Inferior parietal cortex (tissue), 1 donor: ENCODE results near the gene LGI4.
"Not testable (repeated sequence)": the region's sequence is repeated elsewhere in the genome, so short reads cannot be mapped to it uniquely, and the experiment has no call there.

ENCODE experiments used
- DNase-seq: peaks from one replicate; pipeline ENCODE4 v3.0.0-alpha.2; 2016; ENCODE audit errors: extremely low spot score

LGI4 gene

DNA sequence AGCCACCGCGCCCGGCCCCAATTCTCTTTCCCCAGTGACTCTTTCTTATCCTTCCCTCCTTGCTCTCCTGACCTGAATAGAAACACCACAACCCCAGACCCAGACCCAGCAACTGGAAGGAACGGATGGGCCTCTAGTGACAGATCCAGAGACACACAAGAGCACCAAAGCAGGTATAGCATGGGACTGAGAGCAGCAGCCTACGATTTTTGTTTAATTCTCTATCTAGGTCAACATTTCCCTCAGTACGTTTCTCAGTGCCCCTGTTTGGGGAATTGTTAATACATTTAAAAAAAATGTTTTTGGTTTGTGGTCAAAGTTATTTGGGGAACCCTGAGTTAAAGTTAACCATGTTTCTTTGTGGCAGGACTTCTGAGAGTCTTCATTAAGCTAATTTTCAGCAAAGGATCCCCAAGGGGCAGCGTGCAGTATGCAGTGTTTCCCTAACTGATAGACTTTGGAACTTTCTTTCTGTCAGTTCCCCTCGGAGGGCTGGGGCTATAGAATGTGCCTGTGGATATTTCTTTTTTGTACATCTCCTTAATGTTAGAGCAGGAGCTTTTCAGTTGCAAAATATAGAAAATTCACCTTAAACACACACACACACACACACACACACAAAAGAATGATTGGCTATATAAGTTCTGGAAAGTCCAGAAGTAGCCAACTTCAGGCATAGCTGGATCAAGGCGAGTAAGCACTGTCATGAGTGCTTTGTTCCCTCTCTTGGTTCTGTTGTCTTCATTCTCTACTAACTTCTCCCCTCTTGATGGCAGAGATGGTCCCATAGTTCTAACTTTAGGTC is 26.0 kb upstream of the LGI4 start:
- no peak for DNase-seq

DNA sequence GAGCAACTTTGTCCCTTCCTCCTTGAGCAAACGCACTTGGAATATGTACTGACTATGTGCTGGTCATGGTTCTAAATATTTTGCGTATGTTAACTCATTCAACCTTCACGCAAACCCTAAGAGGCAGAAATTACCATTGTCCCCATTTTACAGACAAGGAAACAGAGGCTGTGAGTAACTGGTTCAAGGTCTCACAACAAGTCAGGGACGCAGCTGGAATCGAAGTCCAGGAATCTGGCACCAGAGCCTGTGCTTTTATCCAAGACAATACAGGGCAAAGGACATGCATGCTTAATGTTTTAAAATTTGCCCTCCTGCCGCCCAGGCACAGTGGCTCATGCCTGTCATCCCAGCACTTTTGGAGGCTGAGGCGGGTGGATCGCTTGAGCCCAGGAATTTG is 24.7 kb upstream of the LGI4 start:
- DNase-seq: no peak

- no peak for DNase-seq
Observed at GRCh38 chr19:35157431-35157830, 22.6 kb upstream of the LGI4 start.

DNA sequence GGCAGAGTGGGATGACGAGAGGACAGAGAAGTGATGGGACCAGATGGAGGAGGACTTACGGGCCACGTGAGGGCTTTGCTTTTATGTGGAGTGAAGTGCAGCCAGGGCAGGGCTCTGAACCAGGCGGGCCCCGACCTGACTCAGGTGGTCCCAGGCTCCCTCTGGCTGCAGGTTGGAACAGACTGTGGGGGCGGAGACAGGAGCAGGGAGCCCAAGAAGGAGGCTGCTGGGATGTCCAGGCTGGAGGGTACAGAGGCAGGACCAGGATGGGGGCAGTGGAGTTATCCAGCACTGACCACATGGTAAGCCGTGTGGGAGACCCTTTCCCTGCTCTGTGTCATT is 21.8 kb upstream of the LGI4 start:
- no peak for DNase-seq

- no peak for DNase-seq
Observed at GRCh38 chr19:35155981-35156672, 21.3 kb upstream of the LGI4 start.

DNA sequence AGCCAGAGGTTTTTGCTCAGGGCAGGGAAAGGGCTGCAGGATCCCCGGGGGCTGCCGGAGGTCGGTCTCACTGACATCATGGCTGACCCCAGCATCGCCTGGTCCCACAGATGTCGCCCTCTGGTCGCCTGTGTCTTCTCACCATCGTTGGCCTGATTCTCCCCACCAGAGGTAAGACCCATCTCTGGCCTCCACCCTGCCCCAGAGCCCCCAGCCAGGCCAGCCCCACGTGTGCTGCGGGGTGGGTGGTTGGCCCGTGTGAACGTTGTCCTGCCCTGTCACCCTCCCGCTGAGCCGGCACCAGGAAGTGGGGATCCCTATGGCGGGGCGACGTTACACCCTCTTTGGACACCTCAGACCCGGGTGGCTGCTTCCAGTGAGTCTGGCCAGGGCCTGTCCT is 20.6 kb upstream of the LGI4 start:
- DNase-seq: no peak

- no peak for DNase-seq
Observed at GRCh38 chr19:35154525-35155406, 19.9 kb upstream of the LGI4 start, which contains the start of gene FXYD5. Gene FXYD5, plus strand, starts transcription at chr19:35154735. Its CDS starts 816 bp downstream, at chr19:35155551.

- DNase-seq: no peak
Observed at GRCh38 chr19:35153701-35154524, 19.1 kb upstream of the LGI4 start.

- not testable (repeated sequence) for DNase-seq
Observed at GRCh38 chr19:35153129-35153522, 18.3 kb upstream of the LGI4 start.

- no peak for DNase-seq
Observed at GRCh38 chr19:35151273-35152065, 16.6 kb upstream of the LGI4 start.

GRCh38 chr19:35150445-35150844 is 15.6 kb upstream of the LGI4 start:
- DNase-seq: no peak

GRCh38 chr19:35149463-35149862 is 14.6 kb upstream of the LGI4 start:
- no peak for DNase-seq

- no peak for DNase-seq
Observed at GRCh38 chr19:35146746-35147459, 12.0 kb upstream of the LGI4 start.

GRCh38 chr19:35144600-35145436 is 10.0 kb upstream of the LGI4 start:
- no peak for DNase-seq

GRCh38 chr19:35144259-35144599 is 9.4 kb upstream of the LGI4 start:
- DNase-seq: no peak

- DNase-seq: no peak
Observed at GRCh38 chr19:35143818-35144217, 9.0 kb upstream of the LGI4 start.

GRCh38 chr19:35143231-35143715 is 8.4 kb upstream of the LGI4 start, which contains the start of gene FXYD7:
Gene FXYD7, plus strand, starts transcription at chr19:35143255. Its CDS starts 79 bp downstream, at chr19:35143334.
- no peak for DNase-seq

DNA sequence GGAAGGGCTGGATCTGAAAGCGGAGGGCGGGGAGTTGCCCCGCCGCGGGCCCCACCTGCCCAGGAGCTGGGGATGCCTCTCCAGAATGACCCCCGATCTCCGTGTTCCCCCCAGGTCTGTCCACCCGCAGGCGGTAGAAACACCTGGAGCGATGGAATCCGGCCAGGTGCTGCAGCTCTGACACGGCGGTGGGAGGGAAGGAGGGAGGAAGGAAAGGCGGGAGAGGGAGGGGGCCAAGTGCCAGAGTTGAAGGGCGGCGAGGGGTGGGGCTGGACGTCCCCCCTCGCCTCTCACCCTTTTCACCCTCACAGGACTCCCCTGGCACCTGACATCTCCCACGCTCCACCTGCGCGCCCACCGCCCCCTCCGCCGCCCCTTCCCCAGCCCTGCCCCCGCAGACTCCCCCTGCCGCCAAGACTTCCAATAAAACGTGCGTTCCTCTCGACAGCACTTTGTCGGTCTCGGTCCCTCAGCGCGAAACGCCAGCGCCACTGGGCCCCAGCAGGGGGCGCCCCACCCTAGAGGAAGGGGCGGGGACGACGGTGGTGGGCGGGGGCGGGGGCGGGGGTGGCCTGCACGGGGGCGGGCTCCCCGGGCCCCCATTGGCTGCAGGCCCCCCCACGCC is 7.9 kb upstream of the LGI4 start:
- no peak for DNase-seq
